Activated CD4-positive, alpha-beta T cell treated with anti-CD3 and anti-CD28 coated beads, Interleukin-2, amount 50 U/mL, for 24 hours (primary cell): Measurements from ENCODE around the gene ARPIN.
"Not testable (repeated sequence)": the region's sequence is repeated elsewhere in the genome, so short reads cannot be mapped to it uniquely, and the experiment has no call there.

Experiments used
- DNase-seq, 2 donors: peaks; one replicate each; pipeline ENCODE4 v3.0.0-alpha.2; 2020; ENCODE audit warnings: low read depth in 1 of 2, low spot score in 1 of 2

Gene ARPIN

DNA sequence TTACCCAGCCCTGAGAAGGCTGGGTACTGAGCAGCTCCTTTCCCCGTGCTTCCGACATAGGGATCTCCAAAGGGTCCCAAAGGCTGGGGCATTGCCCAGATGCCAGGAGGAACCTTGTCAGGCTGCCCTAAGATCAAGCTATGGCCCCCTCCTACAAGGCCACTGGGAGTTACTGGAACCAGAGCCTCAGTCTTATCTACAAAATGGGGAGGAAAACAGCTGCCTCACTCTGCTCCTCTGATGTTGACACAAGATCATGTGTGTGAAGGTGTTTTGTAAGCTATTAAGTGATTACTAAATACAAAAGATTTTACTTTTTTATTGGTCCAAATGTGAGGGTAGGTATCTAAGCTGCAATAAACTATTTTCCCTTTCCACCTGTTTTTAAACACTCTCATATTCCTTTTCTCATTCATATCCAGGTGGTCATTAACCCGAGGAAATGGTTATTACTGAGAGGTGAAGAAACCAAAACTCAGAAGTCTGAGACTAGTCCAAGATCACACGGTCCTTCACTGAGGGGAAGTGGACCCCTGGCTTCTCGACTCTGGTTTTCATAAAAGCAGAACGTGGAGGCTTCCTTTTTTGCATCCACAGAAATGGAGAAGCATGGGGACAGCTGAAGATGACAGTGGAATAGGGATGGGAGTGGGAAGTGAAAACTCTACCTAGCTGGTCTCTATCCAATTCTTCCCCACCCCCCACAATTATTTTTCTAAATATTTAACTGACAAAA is 1.7 kb downstream of the ARPIN start:
- no peak for DNase-seq

DNA sequence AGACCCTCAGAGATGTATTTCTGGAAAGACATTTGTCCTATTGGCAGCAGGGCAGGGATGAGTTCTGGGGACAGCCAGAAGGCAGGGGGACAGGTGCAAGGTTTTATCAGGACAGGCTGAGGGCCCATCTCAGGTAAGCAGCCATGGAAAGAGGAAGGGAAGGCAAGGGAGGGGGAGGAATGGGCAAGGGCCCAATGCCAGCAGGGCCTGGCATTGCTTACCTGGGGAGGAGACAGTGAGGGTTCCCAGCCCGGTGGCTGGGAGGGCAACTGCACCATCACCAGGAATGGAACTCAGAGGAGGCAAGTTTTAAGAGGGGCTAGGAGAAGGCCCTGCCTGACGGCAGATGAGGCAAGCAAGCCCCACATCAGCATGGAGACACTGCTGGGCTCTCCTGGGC is 3.1 kb downstream of the ARPIN start:
- no peak for DNase-seq

DNA sequence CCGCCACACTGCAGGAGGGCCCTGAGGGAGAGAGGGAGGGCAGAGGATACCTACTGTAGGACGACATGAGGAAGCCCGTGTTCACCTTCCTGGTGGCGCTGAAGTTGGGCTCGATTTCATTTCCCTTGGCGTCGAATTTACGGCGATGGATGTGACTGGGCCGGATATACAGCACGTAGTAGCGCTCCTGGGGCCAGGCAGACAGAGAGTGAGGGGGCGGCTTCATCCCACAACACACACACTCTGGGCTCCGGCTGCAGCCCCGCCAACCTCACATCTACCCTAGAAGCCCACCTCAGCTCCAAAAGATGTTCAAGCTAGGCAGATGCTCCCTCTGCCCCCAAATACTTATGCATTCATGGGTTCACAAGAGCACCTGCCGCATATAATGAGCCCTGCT is 4.5 kb downstream of the ARPIN start:
- no peak for DNase-seq

DNA sequence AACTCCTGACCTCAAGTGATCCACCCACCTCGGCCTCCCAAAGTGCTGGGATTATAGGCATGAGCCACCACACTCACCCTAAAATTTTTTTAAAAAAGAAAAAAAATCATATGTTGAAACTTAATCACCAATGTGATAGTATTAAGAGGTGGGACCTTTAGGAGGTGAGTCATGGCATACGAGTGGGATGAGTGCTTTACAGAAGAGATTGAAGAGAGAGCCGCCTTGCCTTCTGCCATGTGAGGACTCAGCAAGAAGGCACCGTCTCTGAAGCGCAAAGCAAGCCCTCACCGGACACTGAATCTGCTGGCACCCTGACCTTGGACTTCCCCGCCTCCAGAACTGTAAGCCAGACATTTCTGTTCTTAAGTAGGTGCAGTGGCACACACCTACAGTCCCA is 5.5 kb downstream of the ARPIN start:
- no peak for DNase-seq

DNA sequence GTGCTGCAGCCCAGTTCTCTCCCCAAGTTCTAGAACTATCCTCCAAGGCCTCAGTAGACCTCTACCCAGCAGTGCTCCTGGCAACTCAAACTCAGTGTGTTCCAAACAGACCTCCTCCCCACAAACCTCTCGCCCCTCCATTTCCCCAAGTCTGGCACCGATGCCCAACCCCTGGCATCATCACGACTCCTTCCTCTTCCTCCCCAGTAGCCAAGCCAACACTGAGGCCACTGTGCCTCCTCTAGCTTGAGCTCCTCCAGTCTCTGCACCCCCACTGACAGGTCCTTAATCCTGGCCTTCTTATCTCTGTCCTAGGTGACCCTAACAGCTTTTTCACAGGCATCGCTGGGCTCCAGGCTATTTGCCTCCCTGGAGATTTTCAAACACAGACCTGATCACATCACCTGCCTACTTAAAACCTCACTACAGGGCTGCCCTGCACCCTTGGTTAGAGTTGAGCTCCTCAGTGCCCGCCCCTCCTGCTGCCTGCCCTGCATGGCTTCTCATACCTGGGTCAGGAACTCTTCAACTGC is 6.8 kb downstream of the ARPIN start:
- DNase-seq: no peak

DNA sequence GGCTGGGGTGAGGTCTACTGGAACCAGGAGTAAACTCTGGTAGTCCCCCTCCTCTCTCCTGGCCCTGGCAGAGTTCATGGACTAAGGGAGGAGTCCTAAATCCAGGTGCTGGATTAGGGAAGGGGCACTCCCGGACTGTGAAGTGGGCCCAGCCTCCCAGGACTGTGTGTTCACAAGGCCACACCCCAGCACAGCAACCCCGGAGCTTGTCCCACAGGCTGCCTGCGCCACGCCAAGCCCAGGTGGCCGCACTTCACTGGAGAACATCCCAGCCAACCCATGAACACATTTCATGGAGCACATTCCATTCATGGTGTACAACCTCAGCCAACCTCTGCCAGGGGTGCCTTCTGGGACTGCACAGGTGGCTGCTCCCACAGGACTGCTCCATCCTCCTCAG is 8.2 kb downstream of the ARPIN start:
- DNase-seq: no peak

DNA sequence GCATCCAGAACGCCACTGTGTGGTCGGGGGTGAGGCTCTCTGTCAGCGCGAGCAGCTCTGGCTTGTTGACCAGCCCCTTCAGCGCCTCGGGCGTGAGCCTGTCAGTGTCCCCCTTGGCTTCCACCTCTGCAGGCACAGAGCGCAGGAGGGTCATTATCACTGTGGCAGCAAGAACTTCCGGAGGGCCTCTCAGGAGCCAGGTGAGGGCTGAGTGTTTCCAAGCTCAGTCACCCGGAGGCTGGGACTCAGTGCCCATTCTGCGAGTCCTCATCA is 9.0 kb downstream of the ARPIN start:
- no peak for DNase-seq

DNA sequence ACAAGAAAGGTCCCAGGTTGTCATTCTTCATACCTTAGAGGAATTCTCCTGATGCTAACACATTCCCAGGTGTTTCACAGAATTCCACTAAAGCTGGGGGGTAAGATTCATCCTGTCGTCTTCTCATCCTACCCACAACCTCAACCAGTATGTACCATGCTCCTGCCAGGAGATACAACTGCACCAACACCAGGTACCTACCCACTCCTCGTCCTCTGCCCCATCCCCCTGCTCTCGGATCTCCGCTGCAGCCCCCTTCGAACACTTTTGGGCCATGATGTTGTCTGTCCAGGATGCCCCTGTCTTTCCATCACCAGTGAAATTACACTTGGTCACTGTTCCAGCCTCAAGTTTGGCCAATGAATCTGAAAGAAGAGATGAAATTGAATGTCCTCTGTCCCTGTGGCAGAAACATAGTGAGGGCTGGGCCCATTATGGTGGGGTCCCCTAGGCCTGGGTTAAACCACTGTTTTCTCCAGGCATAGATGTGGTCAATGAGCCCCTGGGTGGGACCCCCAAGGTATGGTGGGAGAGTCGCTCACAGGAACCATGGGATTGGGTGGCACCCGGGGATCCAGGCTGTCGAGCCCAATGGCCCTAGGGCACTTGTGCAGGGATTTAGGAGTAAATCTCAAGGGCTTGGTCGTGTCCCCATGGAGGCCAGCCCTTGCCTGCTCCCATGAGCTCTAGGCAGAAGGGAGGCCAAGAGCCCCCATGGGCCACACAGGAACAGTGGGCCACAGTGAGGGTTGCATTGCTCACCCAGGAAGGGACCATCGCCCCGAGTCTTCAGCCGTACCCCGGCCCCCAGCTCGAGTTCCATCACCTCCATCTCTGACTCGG is 9.5 kb downstream of the ARPIN start:
- DNase-seq: no peak

DNA sequence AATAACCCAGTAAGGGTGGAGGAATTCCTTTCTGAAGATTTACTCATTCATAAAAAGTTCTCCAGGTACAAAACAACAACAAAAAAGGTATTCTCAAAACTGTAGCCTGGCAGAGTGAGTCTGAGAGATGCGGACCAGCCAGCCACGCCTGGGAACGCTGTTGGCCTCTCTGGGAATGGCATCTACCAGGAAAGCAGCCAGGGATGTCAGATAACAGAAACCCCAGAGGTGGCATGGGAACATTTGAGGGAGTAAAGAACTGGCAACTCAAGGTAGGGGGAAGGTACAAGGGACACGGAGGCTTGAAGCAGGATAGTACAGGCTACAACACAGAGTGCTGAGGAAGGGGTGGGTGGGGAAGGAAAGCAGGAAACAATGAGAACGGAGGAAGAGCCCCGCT is 11.9 kb downstream of the ARPIN start:
- no peak for DNase-seq

DNA sequence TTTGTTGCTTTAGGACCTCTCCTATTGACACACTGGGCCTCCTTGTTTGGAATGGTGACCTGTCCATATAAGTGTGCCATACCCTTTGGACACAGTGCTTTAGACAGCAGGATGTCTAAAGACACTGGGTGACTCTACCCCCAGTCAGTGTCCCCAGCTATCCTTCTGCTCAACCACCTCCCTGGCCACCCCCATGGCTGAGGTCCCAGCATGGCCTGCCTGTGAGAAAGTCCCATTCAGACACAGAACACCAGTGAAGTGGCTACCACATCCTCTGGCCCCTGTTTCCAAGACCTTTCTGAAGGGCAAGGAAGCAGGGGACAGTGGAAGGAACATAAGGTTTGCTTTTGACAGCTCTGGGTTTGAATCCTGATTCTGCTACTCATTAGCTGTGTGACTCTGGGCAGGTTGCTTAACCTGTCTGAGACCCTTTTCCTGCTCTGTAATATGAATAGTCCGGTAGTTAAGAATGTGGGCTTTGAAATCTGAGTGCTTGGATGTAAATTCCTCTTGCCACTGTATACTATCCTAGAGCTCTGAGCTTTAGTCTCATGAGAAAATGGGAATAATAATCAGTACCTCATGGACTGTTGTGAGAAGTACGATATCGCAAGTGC is 12.7 kb downstream of the ARPIN start:
- DNase-seq: no peak

DNA sequence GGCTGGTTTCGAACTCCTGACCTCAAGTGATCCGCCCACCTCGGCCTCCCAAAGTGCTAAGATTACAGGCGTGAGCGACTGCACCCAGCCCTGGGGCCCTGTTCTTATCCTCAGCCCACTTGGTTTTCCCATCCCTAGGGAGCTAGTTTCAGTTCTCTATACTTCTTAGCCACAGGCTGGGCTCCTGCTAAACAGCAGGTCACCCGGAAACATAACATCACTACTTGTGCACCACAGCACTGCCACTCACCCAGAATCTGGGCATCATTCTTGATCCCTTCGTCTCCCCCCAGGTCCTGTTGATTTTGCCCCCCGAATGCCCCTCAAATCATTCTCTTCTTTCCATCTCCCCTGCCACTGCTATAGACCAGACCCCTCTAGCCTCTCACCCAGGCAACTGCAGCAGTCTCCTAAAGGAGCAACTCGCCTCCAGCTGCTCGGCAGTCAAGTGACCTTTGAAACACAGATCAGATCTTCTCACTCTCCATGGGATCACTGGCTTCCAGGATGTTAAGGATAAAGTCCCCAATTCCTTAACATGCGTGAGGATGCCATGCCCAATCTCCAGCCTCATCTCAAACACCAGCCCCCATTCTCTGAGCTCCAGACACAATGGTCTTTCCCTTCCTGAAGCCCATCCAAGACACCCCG is 13.3 kb downstream of the ARPIN start:
- DNase-seq: no peak

DNA sequence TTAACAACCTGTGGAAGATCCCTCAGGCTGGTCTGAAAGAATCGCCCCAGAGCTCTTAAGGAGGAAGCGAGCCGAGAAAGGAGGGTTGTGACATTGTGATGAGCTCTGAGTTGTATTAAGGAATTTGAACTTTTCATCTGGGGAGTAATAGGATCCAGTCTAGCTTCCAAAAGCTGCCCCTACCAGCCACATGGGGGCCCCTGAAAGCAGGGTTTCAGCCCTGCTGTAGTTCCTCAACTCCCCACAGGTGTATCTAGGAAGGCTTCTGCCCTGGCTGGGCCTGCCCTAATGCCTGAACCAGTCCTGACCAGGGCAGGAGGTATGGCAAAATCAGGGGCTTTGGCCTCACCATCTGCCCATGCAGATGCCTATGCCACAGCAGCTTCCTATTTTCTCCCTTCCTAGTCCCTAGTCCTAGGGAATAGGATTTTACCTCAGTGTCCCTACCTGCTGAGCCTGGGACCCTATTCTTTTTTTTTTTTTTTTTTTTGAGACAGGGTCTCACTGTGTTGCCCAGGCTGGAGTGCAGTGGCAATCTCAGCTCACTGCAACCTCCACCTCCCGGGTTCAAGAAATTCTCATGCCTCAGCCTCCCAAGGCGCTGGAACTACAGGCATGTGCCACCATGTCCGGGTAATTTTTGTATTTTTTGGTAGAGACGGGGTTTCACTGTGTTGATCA is 14.0 kb downstream of the ARPIN start:
- DNase-seq: no peak

DNA sequence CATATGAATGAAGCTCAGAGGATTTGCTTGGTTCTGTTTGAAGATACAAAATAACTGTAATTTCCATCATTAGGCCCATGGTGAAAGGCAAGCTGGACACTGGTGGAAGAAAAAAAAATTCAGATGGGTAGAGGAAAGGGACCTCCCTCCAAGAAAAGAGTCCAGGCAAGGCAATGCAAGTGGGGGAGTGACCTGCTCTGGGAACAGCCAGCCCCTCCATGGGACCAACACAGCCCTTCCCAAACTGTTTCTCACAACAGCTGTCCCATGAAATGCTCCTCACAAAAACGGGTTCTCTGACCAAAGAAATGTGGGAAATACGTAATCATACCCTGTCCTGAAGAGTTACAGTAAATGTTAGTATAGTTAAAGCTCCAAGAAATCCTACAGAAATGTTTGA is 14.6 kb downstream of the ARPIN start:
- no peak for DNase-seq

DNA sequence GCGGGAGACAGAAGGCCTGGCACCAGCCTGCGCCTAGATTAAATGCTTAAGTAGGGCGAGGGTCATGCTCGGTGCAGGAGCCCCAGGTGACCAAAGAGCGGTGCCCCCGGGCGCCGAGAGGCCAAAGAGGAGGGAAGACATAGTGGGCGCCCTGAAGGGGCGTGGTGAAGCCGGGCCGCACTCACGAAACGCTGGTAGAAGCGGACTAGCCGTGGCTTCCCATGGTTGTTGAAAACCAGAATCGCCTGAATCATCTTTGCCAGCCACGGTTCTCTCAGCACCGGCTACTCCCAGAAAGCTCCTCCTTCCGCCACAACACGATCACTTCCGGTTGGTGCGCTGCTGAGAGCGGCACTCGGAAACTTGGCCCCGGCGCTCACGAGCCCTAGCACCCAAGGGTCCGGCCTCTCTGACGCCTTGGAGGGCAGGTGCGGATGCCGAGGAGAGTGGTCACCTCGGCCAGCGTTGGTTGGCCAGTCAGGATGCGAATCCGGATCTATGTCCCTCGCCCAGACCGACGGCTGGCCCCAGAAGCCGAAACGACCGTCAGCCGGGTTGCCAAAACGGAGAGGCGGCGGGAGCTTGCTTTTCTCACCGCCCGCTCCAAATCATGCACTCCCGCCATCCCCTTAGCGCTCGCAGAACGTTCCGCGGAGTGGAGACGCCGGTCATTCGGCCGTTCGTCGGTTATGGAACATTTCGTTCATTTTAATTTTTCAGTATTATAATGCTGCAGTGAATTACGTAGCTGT is 18.9 kb downstream of the ARPIN start, which contains the start of gene AP3S2:
Gene AP3S2, minus strand, starts transcription at position 299 of the 752 bp plus-strand sequence. Its CDS starts 45 bp downstream, at position 254.
- peak; percentile 88 for DNase-seq

DNA sequence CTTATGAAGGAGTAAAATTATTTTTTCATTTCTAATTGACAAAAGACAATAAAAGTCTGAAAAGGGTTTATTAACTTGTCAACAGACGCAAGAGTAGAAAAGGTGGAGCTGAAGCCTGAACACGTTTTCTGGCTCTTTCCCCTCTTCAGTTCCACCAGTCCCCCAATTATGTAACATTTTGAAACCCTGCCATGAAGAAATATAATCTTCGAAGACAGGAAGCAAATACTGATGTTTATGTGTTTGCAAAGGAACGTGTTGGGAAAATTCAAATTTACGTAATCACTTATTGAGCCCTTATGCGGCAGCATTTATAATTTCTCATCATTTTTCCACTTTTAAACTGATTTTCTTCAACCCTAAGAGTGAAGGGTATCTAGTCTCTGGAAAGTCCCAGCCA is 19.7 kb downstream of the ARPIN start:
- no peak for DNase-seq

DNA sequence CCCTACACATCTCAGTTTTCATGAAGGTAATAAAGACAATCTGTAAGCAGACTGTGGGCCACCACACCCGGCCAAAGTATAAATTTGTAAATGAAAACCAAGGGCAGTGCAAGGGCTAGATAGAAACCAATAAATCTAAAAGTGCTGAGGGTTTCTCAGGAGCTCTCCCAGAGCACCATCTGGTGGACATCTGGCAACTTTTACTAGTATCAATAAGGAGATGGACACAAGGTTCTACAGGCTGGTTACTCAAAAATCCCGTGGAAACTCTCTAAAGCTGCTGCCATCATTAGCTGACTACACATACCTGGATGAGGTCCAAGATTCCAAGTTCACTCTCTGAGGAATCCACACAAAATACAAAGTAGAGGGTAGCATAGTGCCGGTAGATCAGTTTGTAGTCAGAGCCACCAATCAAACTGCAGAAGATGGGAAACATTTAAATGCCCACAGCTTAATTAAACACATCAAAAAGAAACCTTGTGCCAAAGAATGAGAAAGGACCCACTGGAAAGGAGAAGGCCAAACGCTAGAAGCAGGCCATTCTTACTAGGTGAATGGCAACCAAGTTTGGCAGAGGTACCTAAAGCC is 24.4 kb downstream of the ARPIN start:
- DNase-seq: no peak

DNA sequence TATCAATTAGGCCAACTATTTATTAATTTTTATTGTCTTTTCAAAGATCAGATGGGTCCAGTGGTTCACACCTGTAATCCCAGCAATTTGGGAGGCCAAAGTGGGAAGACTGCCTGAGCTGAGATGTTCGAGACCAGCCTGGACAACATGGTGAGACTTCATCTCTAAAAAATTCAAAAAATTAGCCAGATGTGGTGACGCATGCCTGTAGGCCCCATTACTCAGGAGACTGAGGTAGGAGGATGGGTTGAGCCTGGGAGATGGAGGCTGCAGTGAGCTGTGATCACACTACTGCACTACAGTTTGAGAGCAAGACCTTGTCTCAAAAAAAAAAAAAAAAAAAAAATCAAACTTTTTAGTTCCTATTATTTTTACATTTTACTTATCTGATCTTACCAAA is 27.1 kb downstream of the ARPIN start:
- DNase-seq: no peak

DNA sequence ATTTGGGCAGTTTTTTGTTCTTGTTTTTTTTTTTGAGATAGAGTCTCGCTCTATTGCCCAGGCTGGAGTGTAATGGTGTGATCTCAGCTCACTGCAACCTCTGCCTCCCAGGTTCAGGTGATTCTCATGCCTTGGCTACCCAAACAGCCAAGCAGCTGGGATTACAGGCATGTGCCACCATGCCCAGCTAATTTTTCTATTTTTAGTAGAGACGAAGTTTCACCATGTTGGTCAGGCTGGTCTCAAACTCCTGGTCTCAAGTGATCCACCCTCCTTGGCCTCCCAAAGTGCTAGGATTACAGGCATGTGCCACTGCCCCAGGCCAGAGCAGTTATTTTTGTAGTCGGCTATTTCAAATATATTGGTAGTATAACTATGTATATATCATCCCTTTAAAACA is 27.6 kb downstream of the ARPIN start:
- not testable (repeated sequence) for DNase-seq

DNA sequence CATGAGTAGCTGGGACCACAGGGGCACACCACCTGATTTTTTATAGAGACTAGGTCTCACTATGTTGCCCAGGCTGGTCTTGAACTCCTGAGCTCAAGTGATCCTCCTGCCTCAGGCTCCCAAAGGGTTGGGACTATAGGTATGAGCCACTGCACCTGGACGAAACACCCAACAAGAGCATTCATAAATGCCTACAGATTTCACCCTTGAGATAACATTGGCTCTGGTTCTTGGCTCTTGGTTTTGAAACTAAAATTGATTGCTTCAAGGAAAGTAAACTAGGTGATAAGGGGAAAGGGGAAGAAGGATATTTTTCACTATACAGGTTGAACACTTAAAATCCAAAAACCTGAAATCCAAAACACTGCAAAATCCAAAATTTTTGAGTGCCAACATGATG is 29.2 kb downstream of the ARPIN start:
- no peak for DNase-seq

DNA sequence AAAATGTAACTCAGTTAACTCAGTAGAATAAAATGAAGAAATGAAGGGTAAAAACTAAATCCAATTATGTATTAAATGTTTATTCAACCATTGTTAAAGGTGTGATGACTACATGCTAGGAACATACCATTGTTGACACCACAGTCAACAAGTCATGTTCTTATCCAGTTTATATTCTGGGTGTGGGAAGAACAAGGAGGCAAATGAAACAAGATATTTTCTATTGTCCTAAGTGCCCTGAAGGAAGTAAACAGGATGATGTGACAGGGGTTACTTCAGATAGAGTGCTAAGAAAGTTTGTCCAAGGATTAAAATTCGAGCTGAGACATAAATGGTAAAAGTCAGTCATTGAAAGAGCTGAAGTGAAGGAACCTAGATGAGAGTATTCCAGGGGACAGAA is 32.0 kb downstream of the ARPIN start:
- DNase-seq: no peak
